ENCODE results near the gene SH3YL1.
"Not testable (repeated sequence)": the region's sequence is repeated elsewhere in the genome, so short reads cannot be mapped to it uniquely, and the experiment has no call there.

Gene SH3YL1

GRCh38 chr2:191311-192190 lies 72.3 kb downstream of the SH3YL1 start:
- Mint-ChIP-seq H3K27ac (no peak overlapping the region), H3K4me1 (no peaks in the 10 kb centered on the region), H3K36me3 (peaks cover 7% of the 10 kb centered on the region), H3K27me3 (no peaks in the 10 kb centered on the region), H3K9me3 (peaks cover 9% of the 10 kb centered on the region), H3K4me3 (no peak overlapping the region)

DNA sequence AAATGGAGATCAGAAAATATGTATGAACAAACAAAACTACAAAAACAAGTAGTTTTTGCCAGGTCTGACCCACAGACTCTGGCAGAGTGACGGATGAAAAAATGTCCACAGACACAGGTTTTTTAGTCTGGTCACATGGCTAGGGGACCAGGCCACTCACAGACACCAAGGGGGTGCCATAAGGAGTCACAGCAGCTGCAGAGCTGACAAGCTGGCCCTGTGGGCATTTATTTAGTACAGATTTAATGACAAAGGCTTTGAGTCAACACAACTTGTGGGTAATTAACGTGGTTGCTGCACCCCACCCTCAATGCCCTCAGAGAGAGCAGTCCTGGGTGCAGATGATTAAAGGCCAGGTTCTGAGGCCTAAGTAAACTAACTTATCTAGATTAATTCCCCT lies 76.0 kb downstream of the SH3YL1 start:
- peaks cover 9% of the 10 kb centered on the region for H3K9me3 Mint-ChIP-seq
- H3K27me3 Mint-ChIP-seq: no peaks in the 10 kb centered on the region
- H3K36me3 Mint-ChIP-seq: peaks cover 14% of the 10 kb centered on the region
- H3K27ac Mint-ChIP-seq: no peak overlapping the region
- no peak overlapping the region for H3K4me3 Mint-ChIP-seq
- peaks cover 17% of the 10 kb centered on the region for H3K4me1 Mint-ChIP-seq

DNA sequence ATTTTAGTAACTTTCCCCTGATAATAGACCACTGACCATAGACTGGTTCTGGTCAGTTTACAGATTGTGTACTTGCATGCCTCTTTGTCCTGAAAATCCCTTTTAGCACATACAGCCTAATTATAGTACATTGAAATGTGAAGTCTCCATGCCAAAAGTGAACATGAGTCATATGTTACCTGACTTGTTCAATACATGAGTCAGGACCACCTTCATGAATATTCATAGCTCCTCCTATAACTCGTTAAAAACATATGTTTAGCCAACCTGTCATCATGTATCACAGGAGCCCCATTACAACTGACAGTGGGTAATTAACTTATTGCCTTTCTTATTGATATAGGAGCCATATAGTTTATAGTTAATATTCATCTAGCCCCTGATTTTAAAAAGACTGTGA lies 78.6 kb downstream of the SH3YL1 start:
- Mint-ChIP-seq H3K27me3 (no peaks in the 10 kb centered on the region), H3K4me1 (peaks cover 18% of the 10 kb centered on the region), H3K4me3 (peak overlapping the region; percentile 24), H3K27ac (peak overlapping the region; percentile 5), H3K9me3 (peaks cover 9% of the 10 kb centered on the region), H3K36me3 (peaks cover 14% of the 10 kb centered on the region)

DNA sequence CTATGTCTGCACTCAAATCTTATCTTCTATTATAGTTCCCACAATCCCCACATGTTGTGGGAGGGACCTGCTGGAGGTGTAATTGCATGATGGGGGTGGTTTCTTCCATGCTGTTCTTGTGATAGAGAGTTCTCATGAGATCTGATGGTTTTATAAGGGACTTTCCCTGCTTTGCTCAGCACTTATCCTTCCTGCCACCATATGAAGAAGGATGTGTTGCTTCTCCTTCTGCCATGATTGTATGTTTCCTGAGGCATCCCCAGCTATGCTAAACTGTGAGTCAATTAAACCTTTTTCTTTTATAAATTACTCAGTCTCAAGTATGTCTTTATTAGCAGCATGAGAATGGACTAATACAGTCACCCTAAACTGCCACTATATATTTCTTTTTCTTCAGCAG lies 79.1 kb downstream of the SH3YL1 start:
- Mint-ChIP-seq H3K4me1 (peaks cover 22% of the 10 kb centered on the region), H3K27ac (no peak overlapping the region), H3K27me3 (no peaks in the 10 kb centered on the region), H3K4me3 (no peak overlapping the region), H3K9me3 (peaks cover 9% of the 10 kb centered on the region), H3K36me3 (peaks cover 14% of the 10 kb centered on the region)

- Mint-ChIP-seq H3K27ac (peak overlapping the region; percentile 51), H3K27me3 (no peaks in the 10 kb centered on the region), H3K4me3 (no peak overlapping the region), H3K4me1 (peaks cover 33% of the 10 kb centered on the region), H3K9me3 (peaks cover 3% of the 10 kb centered on the region), H3K36me3 (peaks cover 11% of the 10 kb centered on the region)
These were observed 81.2 kb downstream of the SH3YL1 start for GRCh38 chr2:182509-183122.

GRCh38 chr2:180311-180710 lies 83.5 kb downstream of the SH3YL1 start:
- H3K9me3 Mint-ChIP-seq: no peaks in the 10 kb centered on the region
- H3K27me3 Mint-ChIP-seq: no peaks in the 10 kb centered on the region
- peaks cover 6% of the 10 kb centered on the region for H3K36me3 Mint-ChIP-seq
- no peak overlapping the region for H3K27ac Mint-ChIP-seq
- H3K4me3 Mint-ChIP-seq: no peak overlapping the region
- peaks cover 56% of the 10 kb centered on the region for H3K4me1 Mint-ChIP-seq

- H3K4me1 Mint-ChIP-seq: peaks cover 56% of the 10 kb centered on the region
- H3K9me3 Mint-ChIP-seq: no peaks in the 10 kb centered on the region
- H3K27me3 Mint-ChIP-seq: no peaks in the 10 kb centered on the region
- no peak overlapping the region for H3K4me3 Mint-ChIP-seq
- H3K36me3 Mint-ChIP-seq: peaks cover 4% of the 10 kb centered on the region
- no peak overlapping the region for H3K27ac Mint-ChIP-seq
These were observed 83.9 kb downstream of the SH3YL1 start for GRCh38 chr2:179886-180285.

- H3K9me3 Mint-ChIP-seq: no peaks in the 10 kb centered on the region
- H3K4me3 Mint-ChIP-seq: peak overlapping the region; percentile 19
- H3K27ac Mint-ChIP-seq: peak overlapping the region; percentile 56
- H3K27me3 Mint-ChIP-seq: no peaks in the 10 kb centered on the region
- no peaks in the 10 kb centered on the region for H3K36me3 Mint-ChIP-seq
- H3K4me1 Mint-ChIP-seq: peaks cover 44% of the 10 kb centered on the region
These were observed 86.1 kb downstream of the SH3YL1 start for GRCh38 chr2:177733-178132.

GRCh38 chr2:176917-177316 lies 86.9 kb downstream of the SH3YL1 start:
- peaks cover 43% of the 10 kb centered on the region for H3K4me1 Mint-ChIP-seq
- H3K27me3 Mint-ChIP-seq: no peaks in the 10 kb centered on the region
- no peaks in the 10 kb centered on the region for H3K9me3 Mint-ChIP-seq
- H3K4me3 Mint-ChIP-seq: peak overlapping the region; percentile 52
- H3K36me3 Mint-ChIP-seq: no peaks in the 10 kb centered on the region
- peak overlapping the region; percentile 35 for H3K27ac Mint-ChIP-seq

GRCh38 chr2:175880-176820 lies 87.7 kb downstream of the SH3YL1 start:
- Mint-ChIP-seq H3K9me3 (no peaks in the 10 kb centered on the region), H3K4me1 (peaks cover 43% of the 10 kb centered on the region), H3K4me3 (peak overlapping the region; percentile 56), H3K27me3 (no peaks in the 10 kb centered on the region), H3K36me3 (no peaks in the 10 kb centered on the region), H3K27ac (peak overlapping the region; percentile 72)

GRCh38 chr2:175161-175786 lies 88.6 kb downstream of the SH3YL1 start:
- Mint-ChIP-seq H3K27me3 (no peaks in the 10 kb centered on the region), H3K9me3 (no peaks in the 10 kb centered on the region), H3K27ac (peak overlapping the region; percentile 25), H3K4me1 (peaks cover 43% of the 10 kb centered on the region), H3K36me3 (no peaks in the 10 kb centered on the region), H3K4me3 (peak overlapping the region; percentile 56)

DNA sequence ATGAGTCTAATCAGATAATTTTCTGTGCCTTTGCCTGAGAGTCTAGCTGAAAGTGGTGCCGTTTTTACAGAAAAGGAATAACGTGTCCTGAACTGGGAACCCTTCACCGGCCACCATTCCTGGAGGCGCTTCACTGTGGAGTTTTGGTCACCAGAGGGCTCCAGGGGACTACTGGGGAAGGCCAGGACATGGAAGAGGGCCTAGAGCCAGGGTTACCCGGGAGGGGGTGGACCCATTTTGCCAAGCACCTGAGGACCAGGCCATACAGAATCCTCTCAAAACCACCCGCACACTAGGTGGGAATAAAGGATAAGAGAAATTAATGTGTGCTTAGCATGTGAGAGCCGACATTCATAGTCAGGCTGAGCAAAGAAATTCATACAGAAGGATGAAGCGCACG lies 91.7 kb downstream of the SH3YL1 start:
- H3K27ac Mint-ChIP-seq, H3K9me3 Mint-ChIP-seq, H3K4me3 Mint-ChIP-seq, H3K36me3 Mint-ChIP-seq, H3K27me3 Mint-ChIP-seq: not testable (repeated sequence)
- peaks cover 24% of the 10 kb centered on the region for H3K4me1 Mint-ChIP-seq

DNA sequence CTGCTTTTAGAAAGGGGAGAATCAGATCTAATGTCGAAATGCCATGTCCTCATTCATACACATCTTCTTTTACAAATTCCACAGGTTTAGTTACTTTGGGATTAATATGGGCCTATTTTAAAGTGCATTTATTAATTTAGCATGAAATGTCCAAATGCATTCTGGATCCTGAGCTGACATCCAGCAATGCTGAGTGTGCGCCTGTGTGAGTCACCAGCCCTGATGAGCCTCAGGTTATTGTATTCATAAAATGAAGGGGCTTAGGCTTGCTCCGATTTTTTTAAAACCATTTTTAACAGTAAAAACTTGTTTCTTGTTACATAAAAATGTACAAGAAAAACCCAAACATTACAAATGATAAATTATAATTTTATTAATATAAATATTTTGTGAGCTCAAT lies 94.1 kb downstream of the SH3YL1 start:
- Mint-ChIP-seq H3K9me3 (no peaks in the 10 kb centered on the region), H3K4me1 (peaks cover 6% of the 10 kb centered on the region), H3K27ac (no peak overlapping the region), H3K4me3 (no peak overlapping the region), H3K36me3 (no peaks in the 10 kb centered on the region), H3K27me3 (no peaks in the 10 kb centered on the region)
